HG03066 (cell line): ENCODE measurements around the gene WTAP.
"Not testable (repeated sequence)": the region's sequence is repeated elsewhere in the genome, so short reads cannot be mapped to it uniquely, and the experiment has no call there.

ENCODE experiments used
- ATAC-seq: cut with Tn5 transposase; IDR thresholded peaks from one replicate; pipeline ENCODE4 v1.9.1; 2021; ENCODE audit warnings: low read depth; ENCODE audit not compliant: unreplicated experiment

WTAP gene

GRCh38 chr6:159726255-159726917 lies 920 bp upstream of the WTAP start:
- ATAC-seq, result peak; percentile 22

- peak; percentile 33 for ATAC-seq
Observed at GRCh38 chr6:159727717-159728445, 575 bp downstream of the WTAP start.

GRCh38 chr6:159728531-159728964 lies 1.2 kb downstream of the WTAP start:
- no peak for ATAC-seq

GRCh38 chr6:159729598-159730331 lies 2.5 kb downstream of the WTAP start:
- ATAC-seq, result no peak

- ATAC-seq, result no peak
Observed at GRCh38 chr6:159730332-159730676, 3.0 kb downstream of the WTAP start.

GRCh38 chr6:159732550-159732949 lies 5.2 kb downstream of the WTAP start:
- ATAC-seq, result not testable (repeated sequence)

- not testable (repeated sequence) for ATAC-seq
Observed at GRCh38 chr6:159733395-159733794, 6.1 kb downstream of the WTAP start.

GRCh38 chr6:159736908-159737307 lies 9.6 kb downstream of the WTAP start:
- ATAC-seq, result no peak

- no peak for ATAC-seq
Observed at GRCh38 chr6:159739341-159739740, 12.0 kb downstream of the WTAP start.

GRCh38 chr6:159742165-159742564 lies 14.9 kb downstream of the WTAP start:
- ATAC-seq, result no peak

- ATAC-seq, result no peak
Observed at GRCh38 chr6:159745081-159745480, 17.8 kb downstream of the WTAP start.

- ATAC-seq, result no peak
Observed at GRCh38 chr6:159746759-159747158, 19.5 kb downstream of the WTAP start.

GRCh38 chr6:159748127-159748526 lies 20.8 kb downstream of the WTAP start:
- ATAC-seq, result not testable (repeated sequence)

GRCh38 chr6:159751448-159751847 lies 24.1 kb downstream of the WTAP start:
- no peak for ATAC-seq

GRCh38 chr6:159753081-159753872 lies 26.0 kb downstream of the WTAP start:
- no peak for ATAC-seq

GRCh38 chr6:159754401-159754800 lies 27.1 kb downstream of the WTAP start:
- ATAC-seq, result no peak

GRCh38 chr6:159754959-159755914 lies 27.9 kb downstream of the WTAP start:
- no peak for ATAC-seq

- no peak for ATAC-seq
Observed at GRCh38 chr6:159756508-159756907, 29.2 kb downstream of the WTAP start.
